GM18508 (cell line): Measurements from ENCODE around the gene UBXN2A.
"Not testable (repeated sequence)": the region's sequence is repeated elsewhere in the genome, so short reads cannot be mapped to it uniquely, and the experiment has no call there.

ENCODE experiments used
- ATAC-seq: cut with Tn5 transposase; IDR thresholded peaks from one replicate; pipeline ENCODE4 v1.9.1; 2021; ENCODE audit warnings: moderate number of reproducible peaks; ENCODE audit not compliant: insufficient read depth, unreplicated experiment

UBXN2A gene

GRCh38 chr2:24010477-24011249 lies 70.4 kb downstream of the UBXN2A start:
- no peak for ATAC-seq

- ATAC-seq: no peak
Measured at GRCh38 chr2:24011250-24012104, 71.2 kb downstream of the UBXN2A start.

- no peak for ATAC-seq
Measured at GRCh38 chr2:24012521-24013188, 72.4 kb downstream of the UBXN2A start.

GRCh38 chr2:24014902-24015301 lies 74.6 kb downstream of the UBXN2A start:
- not testable (repeated sequence) for ATAC-seq

DNA sequence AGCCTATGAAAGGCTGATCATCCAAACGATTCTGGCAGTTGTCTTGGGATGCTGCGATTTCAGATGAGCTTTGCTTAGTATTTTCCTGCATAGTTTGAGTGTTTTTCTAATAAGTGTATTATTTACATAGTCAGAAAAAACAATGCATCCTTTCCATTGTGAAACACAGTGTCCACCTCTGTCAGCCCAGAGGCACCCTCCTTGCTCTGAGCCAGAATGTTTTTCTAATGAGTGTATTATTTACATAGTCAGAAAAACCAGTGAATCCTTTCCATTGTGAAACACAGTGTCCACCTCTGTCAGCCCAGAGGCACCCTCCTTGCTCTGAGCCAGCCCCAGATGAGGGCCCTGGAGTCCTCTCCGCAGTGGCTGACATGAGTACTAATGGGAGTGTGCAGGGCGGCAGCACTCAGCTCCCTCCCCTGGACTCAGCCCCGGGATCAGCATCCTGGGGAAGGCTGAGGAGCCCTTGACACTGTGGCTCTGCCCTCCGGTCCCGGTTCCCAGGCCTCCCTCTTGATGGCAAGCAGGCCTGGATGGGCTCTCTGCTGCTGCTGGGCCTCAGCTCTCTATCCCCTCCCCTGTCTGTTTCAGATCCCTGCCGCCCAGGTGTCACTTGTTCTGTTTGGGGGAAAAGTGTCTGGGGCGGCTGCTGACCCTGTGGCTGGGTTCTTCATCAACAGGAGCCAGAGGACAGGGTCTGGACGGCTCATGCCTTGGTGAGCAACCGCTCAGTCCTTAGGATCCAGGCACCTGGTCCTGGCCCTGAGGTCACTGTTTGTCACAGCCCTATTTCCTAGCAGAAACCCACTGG lies 75.5 kb downstream of the UBXN2A start:
- ATAC-seq: no peak

- ATAC-seq: no peak
Measured at GRCh38 chr2:24016376-24016761, 76.1 kb downstream of the UBXN2A start.

DNA sequence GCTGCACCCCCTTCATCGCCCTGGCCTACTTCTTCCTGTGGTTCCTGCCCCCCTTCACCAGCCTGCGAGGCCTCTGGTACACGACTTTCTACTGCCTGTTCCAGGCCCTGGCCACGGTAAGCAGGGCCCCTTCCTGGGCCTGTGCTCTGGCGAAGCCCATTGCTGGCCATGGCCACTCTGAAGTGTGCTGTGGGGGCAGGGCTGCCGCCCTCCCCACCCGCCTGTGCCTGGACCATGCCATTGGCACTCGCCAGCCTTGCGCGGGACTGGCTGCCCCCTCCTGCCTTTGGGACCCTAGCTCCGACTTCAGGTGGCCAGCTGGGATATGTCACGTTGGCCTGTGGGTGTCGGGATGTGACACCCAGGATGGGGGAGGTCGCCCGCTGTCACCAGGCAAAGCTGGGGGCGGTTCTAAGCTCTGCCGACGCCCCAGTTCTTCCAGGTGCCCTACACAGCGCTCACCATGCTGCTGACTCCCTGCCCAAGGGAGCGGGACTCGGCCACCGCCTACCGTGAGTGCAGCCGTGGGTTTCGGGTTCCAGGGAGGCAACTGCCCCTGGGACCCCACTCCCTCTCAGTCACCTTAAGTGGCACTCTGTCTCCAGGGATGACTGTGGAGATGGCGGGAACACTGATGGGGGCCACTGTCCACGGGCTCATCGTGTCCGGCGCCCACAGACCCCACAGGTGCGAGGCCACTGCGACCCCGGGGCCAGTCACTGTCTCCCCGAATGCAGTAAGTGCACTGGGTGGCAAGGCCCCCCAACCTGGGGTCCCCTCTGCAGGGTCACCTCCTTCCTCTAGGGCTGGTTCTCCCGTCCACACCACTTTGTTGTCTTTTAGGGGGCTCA lies 76.8 kb downstream of the UBXN2A start:
- ATAC-seq: no peak

- no peak for ATAC-seq
Measured at GRCh38 chr2:24017711-24018110, 77.4 kb downstream of the UBXN2A start.

- no peak for ATAC-seq
Measured at GRCh38 chr2:24018241-24018640, 78.0 kb downstream of the UBXN2A start.

DNA sequence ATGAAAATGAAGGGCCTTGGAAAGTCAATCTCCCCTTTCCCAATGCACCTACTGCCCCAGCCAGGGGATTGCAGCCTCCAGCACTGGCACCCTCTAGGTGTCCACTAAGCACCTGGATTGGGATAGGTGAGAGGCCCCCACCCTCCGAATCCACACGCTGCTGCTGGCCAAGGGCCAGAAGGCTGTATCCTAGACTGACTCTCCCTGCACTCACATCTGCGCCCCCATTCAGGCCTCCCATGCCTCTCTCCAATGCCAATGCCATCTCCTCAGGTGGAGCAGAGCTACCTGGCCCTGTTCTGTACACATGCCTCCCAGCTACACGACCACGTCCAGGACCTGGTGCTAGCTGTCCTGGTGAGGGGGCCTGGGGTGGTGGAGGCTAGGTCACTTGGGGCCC lies 79.5 kb downstream of the UBXN2A start:
- ATAC-seq: no peak

DNA sequence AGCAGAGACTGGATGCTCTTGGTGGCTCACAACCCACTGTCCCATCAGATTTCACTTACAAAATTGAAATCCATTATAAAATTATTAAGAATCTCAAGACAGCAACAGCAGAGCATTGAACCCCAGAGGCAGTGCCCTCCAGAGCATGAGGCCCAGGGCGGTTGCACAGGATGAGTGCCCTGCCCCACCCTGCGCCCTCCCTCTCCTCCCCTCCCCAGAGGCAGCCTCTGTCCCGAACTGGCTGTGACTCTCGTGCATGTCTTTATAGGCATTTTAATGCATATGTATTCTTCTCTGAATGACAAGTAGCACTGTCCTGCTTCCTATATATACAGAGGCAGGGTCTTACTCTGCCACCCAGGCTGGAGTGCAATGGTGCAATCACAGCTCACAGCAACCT lies 80.0 kb downstream of the UBXN2A start:
- no peak for ATAC-seq

DNA sequence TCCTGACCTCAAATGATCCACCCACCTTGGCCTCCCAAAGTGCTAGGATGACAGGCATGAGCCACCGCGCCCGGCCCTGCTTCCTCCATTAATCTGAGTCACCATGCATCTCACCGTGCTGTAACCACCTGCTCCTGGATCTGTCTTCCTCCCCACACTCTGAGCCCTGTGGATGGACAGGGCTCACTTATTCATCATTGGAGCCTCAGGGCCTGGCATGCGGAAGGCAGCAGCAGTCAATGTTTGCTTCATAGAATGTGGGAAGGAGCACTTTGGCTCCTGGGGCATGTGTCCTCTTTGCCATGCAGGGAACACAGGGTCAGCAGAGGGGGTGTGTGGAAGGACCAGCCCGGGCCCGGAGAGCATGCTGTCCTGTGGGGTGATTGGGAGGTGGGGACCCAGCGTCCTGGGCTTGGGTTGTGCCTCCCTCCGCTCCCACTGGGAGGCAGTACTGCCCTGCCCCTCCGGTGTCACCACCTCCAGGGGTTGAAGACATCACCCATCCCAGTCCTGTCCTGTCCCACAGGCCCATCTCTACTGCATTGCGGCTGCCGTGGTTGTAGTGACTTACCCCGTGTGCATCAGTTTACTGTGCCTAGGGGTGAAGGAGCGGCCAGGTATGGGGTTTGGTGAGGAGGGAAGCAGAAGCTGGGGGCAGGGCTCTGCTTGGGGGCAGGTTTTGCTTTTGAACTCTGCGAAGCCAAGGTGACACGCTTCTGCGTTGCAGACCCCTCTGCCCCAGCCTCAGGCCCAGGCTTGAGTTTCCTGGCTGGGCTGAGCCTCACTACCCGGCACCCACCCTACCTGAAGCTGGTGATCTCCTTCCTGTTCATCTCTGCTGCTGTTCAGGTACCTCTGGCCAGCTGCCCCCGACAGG lies 81.1 kb downstream of the UBXN2A start:
- no peak for ATAC-seq

GRCh38 chr2:24022324-24022974 lies 82.2 kb downstream of the UBXN2A start:
- no peak for ATAC-seq

DNA sequence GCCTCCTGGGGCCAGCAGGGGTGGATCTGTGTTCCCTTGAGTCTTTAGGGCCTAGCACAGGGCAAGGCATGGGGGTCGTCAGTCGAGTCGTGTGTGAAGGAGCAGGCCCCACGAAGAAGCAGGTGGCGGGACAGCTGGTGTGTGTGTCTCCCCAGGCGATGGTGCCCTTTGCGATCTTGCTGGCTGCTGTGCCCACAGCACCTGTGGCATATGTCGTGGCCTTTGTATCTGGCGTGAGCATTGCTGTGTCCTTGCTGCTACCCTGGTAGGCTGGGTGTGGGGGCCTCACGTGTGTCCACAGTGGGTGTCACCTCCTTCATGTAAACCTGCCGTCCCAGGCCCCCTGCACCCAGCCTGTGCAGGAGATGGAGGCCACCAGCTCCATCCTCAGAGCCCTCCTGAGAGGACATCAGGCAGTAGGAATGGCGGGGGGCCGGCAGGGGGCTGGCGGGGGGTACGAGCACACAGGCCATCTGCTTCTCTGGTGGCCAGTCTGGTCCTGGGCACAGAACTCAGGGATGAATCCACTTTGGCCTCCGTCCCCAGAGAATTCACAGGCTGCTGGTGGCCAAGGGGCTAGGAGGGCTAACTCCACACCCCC lies 82.8 kb downstream of the UBXN2A start:
- ATAC-seq: no peak

DNA sequence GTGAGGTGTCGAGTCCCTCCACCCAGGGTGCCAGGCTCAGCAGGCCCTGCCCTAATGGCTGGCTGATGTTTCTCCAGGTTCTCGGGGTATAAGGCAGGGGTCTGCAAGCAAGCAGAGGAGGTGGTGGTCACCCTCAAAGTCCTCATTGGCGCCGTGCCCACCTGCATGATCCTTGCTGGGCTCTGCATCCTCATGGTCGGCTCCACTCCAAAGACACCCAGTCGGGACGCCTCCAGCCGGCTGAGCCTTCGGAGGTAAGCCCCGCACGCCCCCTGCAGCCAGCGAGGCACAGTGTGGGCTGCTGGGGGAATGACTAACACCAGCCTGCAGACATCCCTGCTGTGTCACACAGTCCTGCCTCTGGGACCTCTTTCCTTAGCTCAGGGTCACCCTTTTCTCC lies 83.8 kb downstream of the UBXN2A start:
- no peak for ATAC-seq

DNA sequence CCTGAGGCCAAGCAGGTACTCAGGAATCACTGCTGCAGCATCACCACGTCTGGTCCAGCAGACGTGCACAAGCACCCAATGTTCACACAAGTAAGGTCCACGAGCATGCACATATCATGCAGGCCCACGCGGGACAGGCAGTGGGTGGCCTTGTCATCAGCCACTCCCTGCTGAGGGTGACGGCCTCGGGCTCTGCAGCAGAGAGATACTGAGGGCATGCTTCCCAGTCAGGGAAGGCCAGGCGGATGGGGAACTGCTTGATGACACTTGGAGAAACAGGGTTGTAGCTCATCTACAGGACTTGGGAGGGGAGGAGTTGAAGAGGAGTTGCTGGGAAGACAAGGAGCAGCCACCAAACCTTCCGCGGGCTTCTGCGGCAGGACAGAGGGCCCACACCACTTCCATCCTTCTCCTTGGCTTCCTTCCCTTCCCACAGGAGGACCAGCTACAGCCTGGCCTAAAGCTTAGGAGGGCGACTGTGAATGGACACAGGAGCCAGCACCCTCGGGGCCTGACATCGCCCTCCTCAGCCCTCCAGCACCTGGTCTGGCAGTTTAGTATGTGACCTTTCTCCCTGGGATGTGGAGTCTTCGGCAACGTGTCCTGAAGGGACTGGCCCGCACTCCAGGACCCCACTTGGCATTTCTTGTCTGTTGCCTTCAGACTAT lies 84.9 kb downstream of the UBXN2A start:
- no peak for ATAC-seq

DNA sequence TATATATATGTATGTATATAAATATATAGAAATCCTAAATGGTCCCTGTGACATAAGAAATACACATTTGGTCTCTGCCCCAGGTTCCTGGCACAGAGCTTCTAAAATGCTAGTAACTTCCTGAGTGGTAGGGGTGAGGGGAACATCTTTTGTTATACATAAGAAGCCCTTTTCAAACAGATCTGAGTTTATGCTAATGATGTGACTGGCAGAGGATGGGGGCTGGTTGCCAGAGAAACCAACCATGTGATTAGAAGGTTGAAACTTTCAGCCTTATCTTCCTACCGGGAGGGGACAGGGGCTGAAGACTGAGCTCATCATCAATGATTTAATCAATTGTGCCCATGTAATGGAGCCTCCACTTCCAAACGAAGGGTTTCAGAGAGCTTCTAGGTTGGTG lies 86.0 kb downstream of the UBXN2A start:
- no peak for ATAC-seq
